ENCODE data around the gene ARCN1. TPM values are rescaled to one million over a fixed set of nuclear protein-coding genes. Genes with fewer than 3 reads are reported as not detected.

The ARCN1 gene
- polyA plus RNA-seq, 2 donors: 44.7 to 58.0 TPM

GRCh38 chr11:118625036-118625690, 53.0 kb downstream of the ARCN1 start:
- peaks cover 3 to 14% of the 10 kb centered on the region in 2 donors for H3K36me3 ChIP-seq (ENCODE audit: control insufficient read depth in 2 of 2, insufficient read depth in 2 of 2, low read length in 1 of 2)
- H3K9me3 ChIP-seq (ENCODE audit: control insufficient read depth in 2 of 2, insufficient read depth in 1 of 2, low read depth in 1 of 2, low read length in 1 of 2): no peaks in the 10 kb centered on the region
- no peak overlapping the region for H3K4me3 ChIP-seq (ENCODE audit: low read depth in 1 of 2, low read length in 2 of 2)
- H3K4me1 ChIP-seq (ENCODE audit: control insufficient read depth in 2 of 2, insufficient read depth in 2 of 2, low read length in 1 of 2): peaks cover 7 to 31% of the 10 kb centered on the region in 2 donors
- H3K27me3 ChIP-seq (ENCODE audit: control insufficient read depth in 1 of 2, insufficient read depth in 2 of 2, low read length in 2 of 2): no peaks in the 10 kb centered on the region
- peak overlapping the region; percentile 15 to 45 for H3K27ac ChIP-seq (ENCODE audit: low read depth in 2 of 2, low read length in 1 of 2)
- 46 to 53% methylated on average over 6 of the region's 6 CpGs for WGBS, 2 donors

DNA sequence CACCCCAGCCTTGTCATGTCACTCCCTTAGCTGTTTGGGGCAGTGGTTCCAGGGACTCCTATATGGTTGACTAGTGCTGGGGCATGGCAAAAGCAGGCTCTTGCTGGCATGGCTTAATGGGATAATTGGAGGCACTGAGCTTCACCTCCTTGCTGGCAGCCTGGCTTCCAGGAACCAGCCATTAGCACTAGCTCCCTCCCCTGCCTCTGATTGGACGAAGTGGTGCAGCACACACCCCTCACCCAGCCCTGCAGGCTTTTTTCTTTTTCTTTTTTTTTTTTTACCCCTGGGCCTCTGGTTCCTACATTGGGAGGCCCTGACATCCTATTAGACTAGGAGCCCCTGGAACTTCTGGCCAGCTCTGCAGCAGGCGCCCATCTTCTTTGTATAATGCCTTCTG, 53.8 kb downstream of the ARCN1 start:
- WGBS, 2 donors: 67 to 82% methylated on average over 2 of the region's 2 CpGs
- no peaks in the 10 kb centered on the region for H3K9me3 ChIP-seq (ENCODE audit: control insufficient read depth in 2 of 2, insufficient read depth in 1 of 2, low read depth in 1 of 2, low read length in 1 of 2)
- H3K27me3 ChIP-seq (ENCODE audit: control insufficient read depth in 1 of 2, insufficient read depth in 2 of 2, low read length in 2 of 2): no peaks in the 10 kb centered on the region
- H3K4me3 ChIP-seq (ENCODE audit: low read depth in 1 of 2, low read length in 2 of 2): no peak overlapping the region
- peaks cover 3 to 14% of the 10 kb centered on the region in 2 donors for H3K36me3 ChIP-seq (ENCODE audit: control insufficient read depth in 2 of 2, insufficient read depth in 2 of 2, low read length in 1 of 2)
- peak overlapping the region in 1 of 2 donors; percentile 15 for H3K27ac ChIP-seq (ENCODE audit: low read depth in 2 of 2, low read length in 1 of 2)
- peaks cover 7 to 30% of the 10 kb centered on the region in 2 donors for H3K4me1 ChIP-seq (ENCODE audit: control insufficient read depth in 2 of 2, insufficient read depth in 2 of 2, low read length in 1 of 2)

- no peak overlapping the region for H3K27ac ChIP-seq (ENCODE audit: low read depth in 2 of 2, low read length in 1 of 2)
- H3K36me3 ChIP-seq (ENCODE audit: control insufficient read depth in 2 of 2, insufficient read depth in 2 of 2, low read length in 1 of 2): peaks cover 3 to 17% of the 10 kb centered on the region in 2 donors
- no peaks in the 10 kb centered on the region for H3K27me3 ChIP-seq (ENCODE audit: control insufficient read depth in 1 of 2, insufficient read depth in 2 of 2, low read length in 2 of 2)
- no peaks in the 10 kb centered on the region for H3K9me3 ChIP-seq (ENCODE audit: control insufficient read depth in 2 of 2, insufficient read depth in 1 of 2, low read depth in 1 of 2, low read length in 1 of 2)
- WGBS, 2 donors: 92 to 93% methylated on average over 9 to 10 of the region's 10 CpGs
- no peak overlapping the region for H3K4me3 ChIP-seq (ENCODE audit: low read depth in 1 of 2, low read length in 2 of 2)
- peaks cover 5 to 24% of the 10 kb centered on the region in 2 donors for H3K4me1 ChIP-seq (ENCODE audit: control insufficient read depth in 2 of 2, insufficient read depth in 2 of 2, low read length in 1 of 2)
Observed at GRCh38 chr11:118627566-118627965, 55.4 kb downstream of the ARCN1 start.

DNA sequence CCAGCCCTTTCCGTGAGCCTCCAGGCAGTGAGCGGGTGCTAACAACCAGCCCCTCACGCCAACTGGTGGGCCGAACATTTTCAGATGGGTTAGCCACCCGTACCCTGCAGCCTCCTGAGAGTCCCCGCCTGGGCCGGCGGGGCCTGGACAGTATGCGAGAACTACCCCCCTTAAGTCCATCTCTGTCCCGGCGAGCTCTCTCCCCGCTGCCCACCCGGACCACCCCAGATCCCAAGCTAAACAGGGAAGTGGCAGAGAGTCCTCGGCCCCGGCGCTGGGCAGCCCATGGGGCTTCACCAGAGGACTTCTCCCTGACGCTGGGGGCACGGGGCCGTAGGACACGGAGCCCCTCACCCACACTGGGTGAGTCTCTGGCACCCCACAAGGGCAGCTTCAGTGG, 55.8 kb downstream of the ARCN1 start:
- H3K4me1 ChIP-seq (ENCODE audit: control insufficient read depth in 2 of 2, insufficient read depth in 2 of 2, low read length in 1 of 2): peaks cover 5 to 24% of the 10 kb centered on the region in 2 donors
- H3K4me3 ChIP-seq (ENCODE audit: low read depth in 1 of 2, low read length in 2 of 2): no peak overlapping the region
- H3K27me3 ChIP-seq (ENCODE audit: control insufficient read depth in 1 of 2, insufficient read depth in 2 of 2, low read length in 2 of 2): no peaks in the 10 kb centered on the region
- H3K36me3 ChIP-seq (ENCODE audit: control insufficient read depth in 2 of 2, insufficient read depth in 2 of 2, low read length in 1 of 2): peaks cover 3 to 17% of the 10 kb centered on the region in 2 donors
- 92 to 94% methylated on average over 19 to 20 of the region's 20 CpGs for WGBS, 2 donors
- no peak overlapping the region for H3K27ac ChIP-seq (ENCODE audit: low read depth in 2 of 2, low read length in 1 of 2)
- no peaks in the 10 kb centered on the region for H3K9me3 ChIP-seq (ENCODE audit: control insufficient read depth in 2 of 2, insufficient read depth in 1 of 2, low read depth in 1 of 2, low read length in 1 of 2)

- Histone ChIP-seq H3K36me3 (ENCODE audit: control insufficient read depth in 2 of 2, insufficient read depth in 2 of 2, low read length in 1 of 2) (peaks cover 3 to 17% of the 10 kb centered on the region in 2 donors), H3K9me3 (ENCODE audit: control insufficient read depth in 2 of 2, insufficient read depth in 1 of 2, low read depth in 1 of 2, low read length in 1 of 2) (no peaks in the 10 kb centered on the region), H3K4me3 (ENCODE audit: low read depth in 1 of 2, low read length in 2 of 2) (no peak overlapping the region), H3K27ac (ENCODE audit: low read depth in 2 of 2, low read length in 1 of 2) (no peak overlapping the region), H3K27me3 (ENCODE audit: control insufficient read depth in 1 of 2, insufficient read depth in 2 of 2, low read length in 2 of 2) (no peaks in the 10 kb centered on the region), H3K4me1 (ENCODE audit: control insufficient read depth in 2 of 2, insufficient read depth in 2 of 2, low read length in 1 of 2) (peaks cover 5 to 24% of the 10 kb centered on the region in 2 donors)
- WGBS, 2 donors: 84 to 90% methylated on average over 13 of the region's 13 CpGs
Observed at GRCh38 chr11:118628432-118628831, 56.2 kb downstream of the ARCN1 start.

DNA sequence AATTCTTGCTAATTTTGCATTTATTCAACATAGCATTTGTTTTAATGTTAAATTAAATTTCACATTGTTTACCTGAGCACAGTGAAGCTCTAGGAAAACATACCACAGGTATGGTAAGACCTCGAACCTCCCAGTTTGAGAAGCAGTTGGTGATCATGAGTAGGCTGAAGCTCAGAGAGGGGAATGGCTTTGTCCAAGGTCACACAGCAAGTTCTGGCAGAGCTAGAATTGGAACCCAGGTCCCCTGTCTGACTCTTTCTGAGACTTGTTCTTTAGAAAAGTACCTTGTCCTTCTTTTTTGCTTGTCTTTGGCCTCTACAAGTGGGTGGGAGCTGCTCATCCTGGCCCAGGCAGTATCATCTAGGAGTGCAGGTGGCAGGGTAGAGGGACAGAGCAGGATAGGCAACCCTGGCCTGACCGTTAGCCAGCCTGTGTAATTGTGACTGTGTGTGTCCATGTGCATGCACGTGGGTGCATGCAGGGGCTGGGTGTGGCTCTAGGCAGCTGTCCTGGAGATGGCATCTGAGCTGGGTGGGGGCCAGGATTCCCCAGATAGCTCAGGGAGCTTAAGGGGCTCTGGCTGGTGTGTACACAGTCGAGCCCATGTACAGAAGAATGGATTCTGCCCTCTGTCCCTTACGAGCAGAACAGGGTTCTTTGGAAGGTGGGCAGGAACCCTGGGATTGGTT, 56.8 kb downstream of the ARCN1 start:
- Histone ChIP-seq H3K4me1 (ENCODE audit: control insufficient read depth in 2 of 2, insufficient read depth in 2 of 2, low read length in 1 of 2) (peaks cover 5 to 24% of the 10 kb centered on the region in 2 donors), H3K4me3 (ENCODE audit: low read depth in 1 of 2, low read length in 2 of 2) (no peak overlapping the region), H3K36me3 (ENCODE audit: control insufficient read depth in 2 of 2, insufficient read depth in 2 of 2, low read length in 1 of 2) (peaks cover 3 to 17% of the 10 kb centered on the region in 2 donors), H3K27me3 (ENCODE audit: control insufficient read depth in 1 of 2, insufficient read depth in 2 of 2, low read length in 2 of 2) (no peaks in the 10 kb centered on the region), H3K9me3 (ENCODE audit: control insufficient read depth in 2 of 2, insufficient read depth in 1 of 2, low read depth in 1 of 2, low read length in 1 of 2) (no peaks in the 10 kb centered on the region), H3K27ac (ENCODE audit: low read depth in 2 of 2, low read length in 1 of 2) (no peak overlapping the region)
- 42 to 52% methylated on average over 5 of the region's 5 CpGs for WGBS, 2 donors

- H3K4me3 ChIP-seq (ENCODE audit: low read depth in 1 of 2, low read length in 2 of 2): no peak overlapping the region
- H3K4me1 ChIP-seq (ENCODE audit: control insufficient read depth in 2 of 2, insufficient read depth in 2 of 2, low read length in 1 of 2): peaks cover 5 to 21% of the 10 kb centered on the region in 2 donors
- H3K27ac ChIP-seq (ENCODE audit: low read depth in 2 of 2, low read length in 1 of 2): peak overlapping the region in 1 of 2 donors; percentile 6
- H3K27me3 ChIP-seq (ENCODE audit: control insufficient read depth in 1 of 2, insufficient read depth in 2 of 2, low read length in 2 of 2): no peaks in the 10 kb centered on the region
- peaks cover 3 to 17% of the 10 kb centered on the region in 2 donors for H3K36me3 ChIP-seq (ENCODE audit: control insufficient read depth in 2 of 2, insufficient read depth in 2 of 2, low read length in 1 of 2)
- WGBS, 2 donors: 45 to 51% methylated on average over 6 of the region's 6 CpGs
- H3K9me3 ChIP-seq (ENCODE audit: control insufficient read depth in 2 of 2, insufficient read depth in 1 of 2, low read depth in 1 of 2, low read length in 1 of 2): no peaks in the 10 kb centered on the region
Observed at GRCh38 chr11:118629761-118630661, 57.8 kb downstream of the ARCN1 start.

GRCh38 chr11:118631142-118631909, 59.1 kb downstream of the ARCN1 start:
- no peaks in the 10 kb centered on the region for H3K9me3 ChIP-seq (ENCODE audit: control insufficient read depth in 2 of 2, insufficient read depth in 1 of 2, low read depth in 1 of 2, low read length in 1 of 2)
- no peak overlapping the region for H3K27ac ChIP-seq (ENCODE audit: low read depth in 2 of 2, low read length in 1 of 2)
- no peak overlapping the region for H3K4me3 ChIP-seq (ENCODE audit: low read depth in 1 of 2, low read length in 2 of 2)
- 87 to 92% methylated on average over 14 of the region's 14 CpGs for WGBS, 2 donors
- no peaks in the 10 kb centered on the region for H3K27me3 ChIP-seq (ENCODE audit: control insufficient read depth in 1 of 2, insufficient read depth in 2 of 2, low read length in 2 of 2)
- peaks cover 0 to 18% of the 10 kb centered on the region in 2 donors for H3K4me1 ChIP-seq (ENCODE audit: control insufficient read depth in 2 of 2, insufficient read depth in 2 of 2, low read length in 1 of 2)
- H3K36me3 ChIP-seq (ENCODE audit: control insufficient read depth in 2 of 2, insufficient read depth in 2 of 2, low read length in 1 of 2): peaks cover 3 to 17% of the 10 kb centered on the region in 2 donors

All from esophagus (tissue), 2 donors.